Kidney (tissue), 14 donors: ENCODE data around the gene ZFP90. TPM values are rescaled to one million over a fixed set of nuclear protein-coding genes. Genes with fewer than 3 reads are reported as not detected.
"Not testable (repeated sequence)": the region's sequence is repeated elsewhere in the genome, so short reads cannot be mapped to it uniquely, and the experiment has no call there.

ENCODE experiments used
- DNase-seq, 5 donors: peaks; one replicate each; pipeline ENCODE4 v3.0.0-alpha.2; 2013 to 2020
- FAIRE-seq: peaks from 2 replicates; lab custom pipeline; 2012; peaks lifted over from hg19 to GRCh38; lab: Jason Lieb, UNC
- H3K27ac ChIP-seq, 2 donors: one replicate each; pipeline ENCODE4 v1.7.0; 2013; ENCODE audit warnings: low read depth in 2 of 2, low read length in 2 of 2, inconsistent platforms in 1 of 2
- H3K27me3 ChIP-seq: one replicate; pipeline ENCODE4 v1.7.1; 2013; ENCODE audit warnings: low read length, inconsistent platforms; ENCODE audit not compliant: control insufficient read depth, insufficient read depth
- H3K36me3 ChIP-seq, 3 donors: one replicate each; pipeline versions ENCODE4 v1.7.0 to v1.7.1; 2013; ENCODE audit warnings: low read length in 3 of 3, control low read depth in 1 of 3, inconsistent platforms in 1 of 3; ENCODE audit not compliant: insufficient read depth in 3 of 3, control insufficient read depth in 2 of 3
- H3K4me1 ChIP-seq, 3 donors: one replicate each; pipeline versions ENCODE4 v1.7.0 to v1.7.1; 2013; ENCODE audit warnings: low read length in 3 of 3, inconsistent platforms in 1 of 3, low read depth in 1 of 3; ENCODE audit not compliant: control insufficient read depth in 2 of 3, insufficient read depth in 2 of 3
- H3K4me3 ChIP-seq, 3 donors: one replicate each; pipeline versions ENCODE4 v1.7.0 to v1.8.1; 2013; ENCODE audit warnings: low read length in 3 of 3, control low read depth in 1 of 3, inconsistent platforms in 1 of 3
- H3K9ac ChIP-seq, 3 donors: one replicate each; pipeline versions ENCODE4 v1.7.0 to v1.7.1; 2013; ENCODE audit warnings: low read length in 3 of 3, control low read depth in 1 of 3, inconsistent platforms in 1 of 3
- H3K9me3 ChIP-seq, 3 donors: one replicate each; pipeline versions ENCODE4 v1.7.0 to v1.7.1; 2013; ENCODE audit warnings: low read length in 3 of 3, control low read depth in 1 of 3, inconsistent platforms in 1 of 3; ENCODE audit not compliant: control insufficient read depth in 2 of 3, insufficient read depth in 1 of 3
- CTCF ChIP-seq: IDR thresholded peaks from 3 replicates; pipeline ENCODE4 v1.5.1; 2012; ENCODE audit warnings: mild to moderate bottlenecking, moderate library complexity, borderline replicate concordance; ENCODE audit not compliant: insufficient read depth; ENCODE audit errors: extremely low read depth
- intact Hi-C: fragments of 100-400 bp; cut with DNase I; formaldehyde crosslinking; loops from one replicate; pipeline ENCODE4 v1.11.1; 2022
- polyA plus RNA-seq: library from polyadenylated mRNA; stranded (reverse); fragments of 350-450 nt; fragmentation: Illumina TruSeq; extraction: RNeasy Lipid Tissue Mini Kit (QIAGEN cat#74804); gene quantifications from one replicate; pipeline ENCODE4 v1.2.3, GENCODE V29; 2014; ENCODE audit warnings: low read depth, low replicate concordance; ENCODE audit not compliant: insufficient read depth
- total RNA-seq: library from RNA; stranded (reverse); fragmentation: NEBNext Ultra II Directional; extraction: Animal tissue kit (Norgen Biotek cat#: 25700); gene quantifications from one replicate; pipeline ENCODE4 v1.2.1, GENCODE V29; 2021
- donor health status: control.
- donor health status: control.
- donor health status: control.
- donor health status: control.
- donor health status: control.
- donor health status: DM: yes; HTN: yes; CAD: no.
- donor health status: Normal renal cell carcinoma (clear cell type).

Gene ZFP90
- total and polyA plus RNA-seq, 2 donors from 2014 or later: 10.9 to 30.3 TPM

- no peaks in the 10 kb centered on the region for H3K9me3 ChIP-seq
- H3K4me1 ChIP-seq: peaks cover 0 to 4% (median 0%) of the 10 kb centered on the region in 3 donors
- intact Hi-C loops: no loop called here
- DNase-seq (peak in 3 of 5 donors; percentile 18 to 38 (median 33)), FAIRE-seq (no peak)
- no peak overlapping the region for H3K27ac ChIP-seq
- TF ChIP-seq CTCF: no peak
- H3K27me3 ChIP-seq: no peaks in the 10 kb centered on the region
- peak overlapping the region; percentile 30 to 67 (median 64) for H3K4me3 ChIP-seq
- peak overlapping the region in 2 of 3 donors; percentile 28 to 34 for H3K9ac ChIP-seq
- H3K36me3 ChIP-seq: peaks cover 0 to 5% (median 3%) of the 10 kb centered on the region in 3 donors
Measured at GRCh38 chr16:68539711-68540239, 684 bp downstream of the ZFP90 start.

- Histone ChIP-seq H3K4me3 (no peak overlapping the region), H3K9ac (no peak overlapping the region), H3K9me3 (peaks cover 0 to 24% (median 6%) of the 10 kb centered on the region in 3 donors), H3K4me1 (no peaks in the 10 kb centered on the region), H3K27me3 (no peaks in the 10 kb centered on the region), H3K36me3 (peaks cover 4 to 20% (median 15%) of the 10 kb centered on the region in 3 donors), H3K27ac (no peak overlapping the region)
- DNase-seq: no peak
- TF ChIP-seq CTCF: no peak
- FAIRE-seq: no peak
- intact Hi-C loops: no loop called here
Measured at GRCh38 chr16:68548947-68549346, 9.9 kb downstream of the ZFP90 start.

- DNase-seq: no peak
- Histone ChIP-seq H3K9me3 (peaks cover 6 to 64% (median 14%) of the 10 kb centered on the region in 3 donors), H3K27me3 (no peaks in the 10 kb centered on the region)
Measured at GRCh38 chr16:68553186-68553585, 14.1 kb downstream of the ZFP90 start.

GRCh38 chr16:68560341-68560740, 21.2 kb downstream of the ZFP90 start:
- intact Hi-C loops, H3K4me3 ChIP-seq, H3K27ac ChIP-seq, H3K27me3 ChIP-seq, H3K9ac ChIP-seq, H3K4me1 ChIP-seq, FAIRE-seq, DNase-seq: not testable (repeated sequence)
- Histone ChIP-seq H3K36me3 (peaks cover 48 to 66% (median 51%) of the 10 kb centered on the region in 3 donors), H3K9me3 (peaks cover 26 to 94% (median 69%) of the 10 kb centered on the region in 3 donors)

More at GRCh38 chr16:68553186-68553585, 14.1 kb downstream of the ZFP90 start:
- peaks cover 20 to 28% (median 27%) of the 10 kb centered on the region in 3 donors for H3K36me3 ChIP-seq
- TF ChIP-seq CTCF: no peak
- no peak for FAIRE-seq
- no peak overlapping the region for H3K4me3 ChIP-seq
- intact Hi-C loops: no loop called here
- H3K27ac ChIP-seq: no peak overlapping the region
- no peak overlapping the region for H3K9ac ChIP-seq
- no peaks in the 10 kb centered on the region for H3K4me1 ChIP-seq
